ENCODE data around the gene CPOX.

GRCh38 chr3:98551236-98551635, 42.2 kb downstream of the CPOX start:
- no peak for TF ChIP-seq CTCF (IDR thresholded peaks at IDR 0.05; ENCODE audit: insufficient read depth, low read length)
- TF ChIP-seq GABPA (IDR thresholded peaks at IDR 0.05; ENCODE audit: low read depth) = no peak
- no peak for TF ChIP-seq SPI1 (IDR thresholded peaks at IDR 0.05; ENCODE audit: borderline replicate concordance, low read depth)

Measured in HL-60 (cell line).